ENCODE results near the gene GLP2R.
"Not testable (repeated sequence)": the region's sequence is repeated elsewhere in the genome, so short reads cannot be mapped to it uniquely, and the experiment has no call there.

Gene GLP2R, protein sequence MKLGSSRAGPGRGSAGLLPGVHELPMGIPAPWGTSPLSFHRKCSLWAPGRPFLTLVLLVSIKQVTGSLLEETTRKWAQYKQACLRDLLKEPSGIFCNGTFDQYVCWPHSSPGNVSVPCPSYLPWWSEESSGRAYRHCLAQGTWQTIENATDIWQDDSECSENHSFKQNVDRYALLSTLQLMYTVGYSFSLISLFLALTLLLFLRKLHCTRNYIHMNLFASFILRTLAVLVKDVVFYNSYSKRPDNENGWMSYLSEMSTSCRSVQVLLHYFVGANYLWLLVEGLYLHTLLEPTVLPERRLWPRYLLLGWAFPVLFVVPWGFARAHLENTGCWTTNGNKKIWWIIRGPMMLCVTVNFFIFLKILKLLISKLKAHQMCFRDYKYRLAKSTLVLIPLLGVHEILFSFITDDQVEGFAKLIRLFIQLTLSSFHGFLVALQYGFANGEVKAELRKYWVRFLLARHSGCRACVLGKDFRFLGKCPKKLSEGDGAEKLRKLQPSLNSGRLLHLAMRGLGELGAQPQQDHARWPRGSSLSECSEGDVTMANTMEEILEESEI

DNA sequence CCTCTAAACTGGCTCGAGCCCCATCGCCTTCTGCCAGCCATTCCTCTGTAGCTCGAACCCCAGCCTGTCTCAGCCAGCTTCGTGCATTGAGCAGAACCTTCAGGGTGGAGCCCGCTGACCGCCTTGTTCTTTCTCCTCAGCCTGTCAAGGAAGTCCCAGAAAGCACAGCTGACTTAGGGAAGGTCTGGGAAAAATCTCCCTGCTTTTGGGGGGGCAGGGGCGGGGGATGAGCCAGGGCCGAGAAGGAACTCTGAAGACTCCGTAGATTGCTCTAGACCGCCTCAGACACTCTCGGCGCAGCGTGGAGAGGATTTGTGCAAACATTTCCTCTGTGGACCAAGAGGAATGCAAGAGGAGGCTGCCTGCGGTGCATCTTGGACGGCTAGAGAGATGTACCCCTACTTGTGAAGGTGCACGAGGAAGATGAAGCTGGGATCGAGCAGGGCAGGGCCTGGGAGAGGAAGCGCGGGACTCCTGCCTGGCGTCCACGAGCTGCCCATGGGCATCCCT, at the start of gene GLP2R:
Gene GLP2R, plus strand, starts transcription at position 284 of the 510 bp plus-strand sequence. Its CDS starts 140 bp downstream, at position 424.
- DNase-seq: no peak

DNA sequence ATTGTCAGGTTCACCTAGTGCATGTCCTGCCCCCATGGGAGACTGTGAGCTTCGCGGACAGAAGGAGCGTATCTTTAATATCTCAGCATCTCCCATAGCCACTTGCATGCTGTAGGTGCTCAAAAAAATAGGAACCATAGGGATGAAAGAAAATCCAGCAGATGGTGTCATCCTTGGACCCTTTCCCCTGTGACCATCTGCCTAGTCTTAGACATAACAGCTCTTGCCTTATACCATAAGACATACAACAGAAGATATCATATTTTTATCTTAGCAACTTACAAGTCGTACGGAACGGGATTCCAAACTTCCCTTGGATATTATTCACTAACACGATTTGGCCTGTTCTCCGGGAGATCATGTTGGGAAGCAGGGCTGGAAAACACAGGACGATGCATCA, 48.8 kb upstream of the GLP2R start:
- DNase-seq: no peak

DNA sequence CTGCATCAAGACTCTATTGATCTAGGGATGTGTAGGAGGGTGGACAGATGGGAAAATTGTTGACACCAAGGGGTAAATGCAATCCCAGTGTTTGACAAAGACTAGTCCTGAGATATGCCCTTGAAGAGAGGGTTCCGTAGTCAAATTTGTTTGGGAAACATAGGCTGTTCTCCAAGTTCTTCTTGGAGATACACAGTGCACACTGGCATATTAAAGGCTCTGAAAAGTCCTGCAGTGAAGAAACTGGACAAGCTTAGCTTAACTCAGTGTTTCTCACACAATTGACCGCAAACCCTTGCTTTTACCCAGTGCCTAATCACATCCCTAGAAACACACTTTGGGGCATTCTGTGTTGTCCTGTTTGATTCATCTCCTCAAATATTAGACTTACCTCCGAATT, 45.2 kb upstream of the GLP2R start:
- DNase-seq: no peak

DNA sequence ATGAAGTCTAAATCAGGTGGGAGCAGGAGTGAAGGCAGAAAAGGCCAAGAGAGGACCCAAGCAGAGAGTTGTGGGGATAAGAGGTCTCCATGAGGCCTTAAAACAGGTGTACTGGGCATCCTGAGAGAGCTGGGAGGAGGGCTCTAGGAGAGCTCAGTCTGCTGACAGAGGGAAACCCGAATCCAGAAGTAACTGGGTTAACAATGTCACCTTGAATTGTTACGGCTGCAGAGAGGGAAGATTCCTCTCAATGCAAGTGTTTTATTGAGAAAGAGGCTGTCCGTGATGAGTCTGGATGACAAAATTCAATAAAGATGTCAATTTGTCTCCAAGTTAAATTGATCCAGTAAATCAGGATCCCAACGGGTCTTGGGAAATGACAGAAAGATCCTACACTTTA, 42.7 kb upstream of the GLP2R start:
- DNase-seq: no peak

DNA sequence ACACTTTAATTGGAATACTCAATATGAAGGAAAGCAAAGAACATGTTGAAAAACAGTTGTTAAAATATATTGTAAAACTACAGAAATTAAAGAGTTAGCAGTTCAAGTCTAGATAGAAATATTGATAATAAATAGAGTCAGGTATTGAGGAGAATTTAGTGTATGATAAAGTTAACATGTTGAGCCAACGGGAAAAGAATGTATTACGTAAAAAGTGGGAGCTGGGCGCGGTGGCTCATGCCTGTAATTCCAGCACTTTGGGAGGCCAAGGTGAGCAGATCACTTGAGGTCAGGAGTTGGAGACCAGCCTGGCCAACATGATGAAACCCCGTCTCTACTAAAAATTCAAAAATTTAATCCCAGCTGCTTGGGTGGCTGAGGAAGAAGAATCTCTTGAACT, 42.3 kb upstream of the GLP2R start:
- DNase-seq: not testable (repeated sequence)

DNA sequence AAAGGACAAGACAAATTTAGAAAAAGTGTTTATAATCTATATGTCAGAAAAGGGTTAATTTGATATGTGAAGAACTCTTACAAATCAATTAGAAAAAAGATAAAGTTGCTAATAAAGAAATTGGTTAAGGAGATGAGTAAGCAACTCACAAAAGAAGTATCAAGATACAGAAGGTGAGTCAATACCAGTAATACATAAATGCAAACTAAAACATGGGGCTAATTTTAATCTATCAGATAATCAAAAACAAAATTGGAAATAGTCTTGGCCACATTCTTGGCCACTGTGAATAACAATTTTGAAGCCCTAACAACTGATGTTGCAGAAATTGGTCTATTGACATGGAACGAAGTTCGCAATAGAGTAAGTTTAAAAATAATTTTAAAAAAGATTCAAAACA, 41.2 kb upstream of the GLP2R start:
- no peak for DNase-seq

DNA sequence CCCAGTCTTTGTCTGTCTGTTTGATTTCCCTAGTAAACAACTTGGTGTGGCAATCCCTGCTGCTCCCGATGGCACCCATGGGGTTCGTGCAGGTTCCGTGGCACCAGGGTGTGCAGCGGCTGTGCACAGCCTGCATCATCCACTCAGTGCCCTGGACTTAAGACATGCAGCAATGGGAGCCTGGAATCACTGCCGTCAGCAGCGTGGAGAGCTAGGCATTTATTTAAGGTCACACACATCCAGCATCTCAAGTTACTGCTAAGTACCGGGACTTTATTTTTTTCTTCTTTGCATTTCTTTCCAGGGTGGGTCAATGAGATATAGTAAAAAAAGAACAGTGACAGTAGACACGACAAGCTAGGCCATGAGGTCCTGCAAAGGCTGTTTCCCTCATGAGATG, 37.1 kb upstream of the GLP2R start:
- no peak for DNase-seq

DNA sequence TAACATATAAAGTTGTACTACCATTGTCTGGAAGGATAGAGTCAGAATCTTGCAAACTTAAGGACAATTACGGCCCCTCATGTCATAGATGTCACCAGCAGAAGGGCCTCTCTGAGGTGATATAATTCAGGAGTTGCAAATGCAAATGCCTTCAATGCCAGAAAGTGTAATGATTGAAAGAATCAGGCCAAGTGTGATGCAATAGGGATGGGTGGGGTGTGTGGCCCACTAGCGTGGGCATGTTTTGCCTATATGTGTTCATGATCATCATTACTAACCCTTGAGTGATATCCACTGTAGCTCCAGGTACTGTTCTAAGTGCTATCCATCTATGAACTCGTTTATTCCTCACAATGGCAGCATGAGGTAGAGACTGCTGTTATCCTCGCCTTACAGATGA, 35.4 kb upstream of the GLP2R start:
- no peak for DNase-seq

DNA sequence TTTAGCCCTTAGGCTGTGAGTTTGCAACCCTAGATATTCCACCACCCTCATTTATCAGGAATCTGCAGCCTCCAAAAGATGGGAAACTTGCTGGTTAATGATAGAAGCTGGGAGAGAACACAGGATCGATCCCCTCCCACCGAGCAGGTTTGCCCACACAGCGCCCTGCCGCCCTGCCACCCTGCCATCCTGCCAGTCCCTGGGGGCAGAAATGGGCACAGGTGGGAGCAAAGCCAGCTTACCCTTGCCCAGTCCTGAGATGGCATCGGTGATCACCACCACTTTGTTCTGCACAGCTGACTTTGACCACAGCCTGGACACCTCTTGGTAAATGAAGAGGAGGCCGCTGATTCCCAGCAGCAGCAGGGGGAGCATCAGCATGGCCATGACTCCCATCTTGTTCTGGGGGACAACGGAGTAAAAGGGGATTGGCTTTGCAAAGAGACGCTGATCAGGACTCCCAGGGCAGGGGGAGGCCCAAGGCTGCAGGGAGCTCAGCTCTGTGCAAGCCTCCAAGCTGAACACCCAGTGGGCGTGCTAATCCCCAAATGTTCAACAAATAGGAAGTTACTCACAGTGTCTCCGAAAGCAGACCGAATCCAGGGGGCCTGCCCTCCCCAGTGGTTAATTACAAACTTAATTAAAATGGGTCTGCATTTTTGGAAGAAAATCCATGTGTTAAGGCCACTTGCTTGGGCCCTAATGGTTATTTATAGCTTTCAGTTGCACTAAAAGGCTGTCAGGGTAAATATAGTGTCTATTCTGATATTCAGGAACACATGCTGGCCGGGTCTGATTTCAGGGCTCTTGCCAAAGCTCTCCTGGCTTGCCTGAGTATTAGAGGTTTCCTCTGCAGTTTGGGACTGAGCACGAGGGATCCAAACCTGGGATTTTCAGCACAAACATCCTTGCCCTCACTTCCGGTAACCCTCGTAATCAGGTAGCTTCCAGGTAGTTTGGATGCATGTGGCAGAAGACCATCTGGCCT, 34.5 kb upstream of the GLP2R start, which contains the start of gene DHRS7C:
Gene DHRS7C, minus strand, starts transcription at position 704 of the 988 bp plus-strand sequence. Its CDS starts 308 bp downstream, at position 396.
- DNase-seq: no peak

DNA sequence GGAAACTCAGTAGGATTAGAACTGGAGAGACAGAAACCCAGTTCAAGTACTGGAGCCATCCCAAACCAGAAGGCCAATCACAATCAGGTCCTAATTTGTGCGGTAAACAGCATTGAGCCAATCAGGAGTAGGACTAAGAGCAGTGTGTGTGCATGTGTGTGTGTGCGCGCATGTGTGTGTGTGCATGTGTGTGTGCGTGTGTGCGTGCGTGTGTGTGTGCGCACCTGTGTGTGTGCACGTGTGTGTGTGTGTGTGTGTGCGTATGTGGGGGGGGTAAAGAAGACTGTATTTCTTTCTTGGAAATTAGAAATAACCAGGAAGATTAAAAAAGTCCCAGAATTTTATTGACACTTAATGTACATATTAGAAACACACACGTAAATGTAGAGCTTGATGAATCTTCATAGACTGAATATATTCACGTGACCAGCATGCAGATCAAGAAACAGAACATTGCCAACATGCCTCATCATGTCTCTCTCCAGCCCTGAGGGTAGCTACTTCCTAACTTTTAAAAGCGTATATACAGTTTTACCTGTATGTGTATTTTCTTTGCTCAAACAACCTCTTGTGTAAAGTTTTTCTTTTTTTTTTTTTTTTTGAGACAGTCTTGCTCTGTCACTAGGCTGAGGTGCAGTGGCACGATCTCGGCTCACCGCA, 33.4 kb upstream of the GLP2R start:
- DNase-seq: no peak

DNA sequence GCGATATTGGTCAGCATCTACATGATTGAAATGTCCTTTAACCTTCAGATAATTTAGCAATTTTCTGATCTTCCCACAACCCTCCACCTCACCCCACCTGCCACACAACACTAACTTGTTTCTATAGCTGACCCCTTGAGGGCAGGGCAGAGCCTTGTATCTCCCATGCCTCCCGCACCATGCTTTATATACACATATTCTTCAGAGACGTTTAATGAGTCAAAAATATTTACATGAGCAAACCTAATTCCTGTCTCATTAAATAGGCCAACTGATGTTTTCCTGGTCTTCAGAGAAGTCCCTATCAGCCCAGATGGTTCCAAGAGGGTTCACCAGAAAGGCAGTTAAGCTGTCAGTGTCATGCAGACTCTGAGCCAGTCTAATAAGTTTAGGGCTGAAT, 27.7 kb upstream of the GLP2R start:
- DNase-seq: no peak

DNA sequence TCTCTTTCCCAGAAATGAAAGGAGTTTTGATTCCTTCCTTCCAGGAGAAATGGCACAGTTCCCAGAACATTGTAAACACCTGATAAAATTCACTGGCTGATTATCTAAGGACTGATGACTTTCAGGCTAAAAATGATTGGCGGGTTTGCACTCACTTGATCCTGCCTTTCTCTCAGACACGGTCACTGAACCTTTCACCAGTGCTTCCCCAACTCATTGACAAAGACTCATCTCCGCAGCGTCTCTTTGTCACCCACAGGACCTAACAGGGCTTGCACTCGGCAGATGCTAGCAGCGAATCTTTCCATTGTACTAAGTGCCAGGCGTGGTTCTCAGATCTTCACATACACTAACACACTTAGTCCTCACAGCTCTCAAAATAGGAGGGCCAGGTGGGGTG, 27.0 kb upstream of the GLP2R start:
- DNase-seq: no peak

DNA sequence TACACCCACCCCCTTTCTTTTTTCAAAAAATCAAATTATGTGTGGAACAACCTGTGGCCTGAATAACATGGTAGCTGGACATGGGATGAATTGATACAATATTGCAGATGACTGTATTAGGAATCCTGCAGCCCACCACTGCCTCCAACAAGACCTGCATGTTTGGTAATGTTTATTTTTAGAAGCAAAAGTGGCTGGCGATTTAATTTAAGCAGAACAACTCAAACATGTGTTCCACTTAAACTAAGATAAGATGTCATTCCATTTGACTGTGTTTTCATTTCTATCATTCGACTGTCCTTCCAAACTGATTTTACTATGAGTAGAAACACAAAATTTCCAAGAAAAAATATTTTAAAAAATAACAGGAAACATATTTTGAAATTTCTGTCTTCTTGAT, 24.2 kb upstream of the GLP2R start:
- no peak for DNase-seq

DNA sequence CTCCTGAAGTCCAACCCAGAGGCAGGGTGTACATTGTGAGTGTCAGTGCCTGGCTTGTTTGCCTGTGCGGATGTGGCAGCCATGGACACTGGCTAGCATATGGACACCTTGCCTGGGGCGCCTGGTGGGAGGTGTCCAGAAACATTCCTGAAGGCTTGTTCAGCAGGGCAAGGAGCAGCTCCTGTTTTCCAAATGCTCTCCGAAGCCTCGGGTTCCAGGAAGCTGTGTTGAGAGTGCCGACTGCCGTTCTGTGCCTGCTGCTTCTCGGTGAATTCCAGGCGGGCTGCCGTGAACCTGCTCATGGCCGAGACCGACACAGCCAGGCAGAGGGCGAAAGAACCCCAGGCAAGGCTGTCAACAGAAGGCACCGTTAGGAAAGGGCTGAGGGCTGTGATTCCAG, 23.4 kb upstream of the GLP2R start:
- no peak for DNase-seq

DNA sequence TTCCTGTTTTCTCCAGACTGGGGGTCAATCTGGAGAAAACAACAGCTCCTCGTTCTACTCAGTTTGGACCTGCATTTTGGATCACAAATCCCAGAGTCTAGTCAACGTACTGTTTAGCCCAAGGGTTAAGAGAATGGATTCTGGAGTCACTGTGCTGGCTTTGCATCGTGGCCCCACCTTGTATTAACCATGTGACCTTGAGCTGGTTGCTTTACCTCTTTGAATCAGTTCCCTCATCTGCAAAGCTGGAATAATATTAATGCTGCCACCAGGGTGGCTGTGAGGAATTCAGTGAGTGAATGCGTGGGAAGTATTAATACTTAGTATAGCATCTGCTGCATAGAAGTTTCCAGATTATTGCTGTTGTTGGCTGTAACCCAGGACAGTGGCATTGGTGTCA, 23.0 kb upstream of the GLP2R start:
- no peak for DNase-seq

DNA sequence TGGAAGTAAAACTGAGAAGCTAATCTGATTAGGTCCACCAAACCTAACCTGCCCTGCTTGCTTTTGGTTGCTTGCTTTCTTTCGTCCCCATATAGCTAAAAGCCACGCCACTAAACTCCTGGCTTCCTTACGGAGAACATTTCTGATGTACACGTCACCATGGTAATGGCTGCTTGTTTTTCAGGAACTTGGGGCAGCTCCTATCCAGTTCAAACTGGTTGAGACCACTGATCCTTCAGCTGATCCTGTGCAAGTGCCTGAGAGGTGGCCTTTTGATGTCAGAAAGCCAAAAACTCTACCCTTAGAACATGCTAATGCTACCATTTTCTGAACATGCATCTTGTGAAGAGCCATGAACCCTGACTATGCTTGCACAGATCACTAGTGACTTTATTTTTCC, 20.0 kb upstream of the GLP2R start:
- no peak for DNase-seq

DNA sequence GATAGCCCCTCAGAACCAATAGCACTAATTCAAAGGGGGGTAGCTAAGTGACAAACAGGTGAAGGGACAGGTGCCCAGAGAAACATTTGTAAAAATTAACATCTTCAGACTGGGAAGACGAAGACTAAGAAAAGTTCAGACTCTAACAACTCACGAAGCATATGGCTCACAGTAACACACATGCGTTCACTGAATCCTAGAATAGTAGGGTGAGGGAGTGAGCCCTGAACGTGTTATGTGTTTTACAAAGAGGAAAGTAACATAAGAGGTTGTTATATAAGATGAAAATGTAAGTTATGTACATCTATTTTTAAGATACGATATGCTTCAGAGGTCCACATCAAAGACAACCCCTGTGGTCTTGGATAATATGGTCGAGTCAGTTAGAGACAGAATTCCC, 19.0 kb upstream of the GLP2R start:
- DNase-seq: no peak

DNA sequence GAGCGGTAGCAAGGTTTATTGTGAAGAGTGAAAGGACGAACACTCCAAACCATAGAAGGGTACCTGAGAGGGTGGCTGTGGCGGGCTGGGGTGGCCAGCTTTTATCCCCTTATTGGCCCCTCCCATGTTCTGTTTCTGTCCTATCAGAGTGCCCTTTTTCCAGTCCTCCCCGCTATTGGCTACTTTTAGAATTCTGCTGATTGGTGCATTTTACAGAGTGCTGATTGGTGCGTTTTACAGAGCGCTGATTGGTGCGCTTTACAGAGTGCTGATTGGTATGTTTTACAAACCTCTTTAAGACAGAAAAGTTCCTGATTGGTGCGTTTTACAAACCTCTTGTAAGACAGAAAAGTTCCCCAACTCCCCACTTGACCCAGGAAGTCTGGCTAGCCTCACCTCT, 16.3 kb upstream of the GLP2R start:
- no peak for DNase-seq

DNA sequence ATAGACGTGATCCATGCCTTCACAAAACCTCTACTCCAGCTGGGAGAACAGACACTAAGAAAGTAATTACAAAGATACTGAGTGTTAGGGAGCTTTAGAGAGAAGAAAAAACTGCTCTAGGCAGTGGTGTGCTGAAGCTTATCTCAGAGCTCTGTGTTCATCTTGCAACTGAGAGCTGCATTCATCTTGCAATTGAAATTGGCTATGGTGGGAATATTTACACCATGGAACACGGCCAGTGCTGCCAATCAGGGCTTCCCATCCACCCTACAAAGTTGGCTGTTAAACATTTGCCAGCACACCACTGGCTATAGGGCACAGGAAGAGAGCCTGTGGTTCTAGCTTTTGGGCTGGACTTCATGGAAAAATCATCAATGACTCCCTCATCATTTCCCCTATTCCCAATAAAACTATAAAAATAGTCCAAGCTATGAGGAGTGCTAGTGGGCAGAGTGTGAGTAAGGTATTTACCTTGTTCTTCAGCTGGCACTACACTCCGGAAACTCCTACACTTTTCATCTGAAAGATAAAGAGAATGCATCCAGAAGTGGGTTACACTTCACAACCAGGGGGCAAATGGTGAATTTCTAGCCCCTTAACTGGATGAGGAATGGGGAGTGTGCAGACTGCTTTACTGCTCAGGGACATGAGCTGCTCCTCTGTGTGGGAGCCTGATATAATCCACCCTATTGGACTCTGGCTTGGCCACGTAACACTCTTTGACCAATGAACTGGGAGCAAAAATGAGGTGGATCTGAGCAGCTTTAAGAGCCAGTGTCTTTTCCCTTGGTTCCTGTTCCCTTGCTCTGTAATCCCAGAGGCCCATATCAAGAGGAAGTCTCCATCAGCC, 15.4 kb upstream of the GLP2R start:
- no peak for DNase-seq

DNA sequence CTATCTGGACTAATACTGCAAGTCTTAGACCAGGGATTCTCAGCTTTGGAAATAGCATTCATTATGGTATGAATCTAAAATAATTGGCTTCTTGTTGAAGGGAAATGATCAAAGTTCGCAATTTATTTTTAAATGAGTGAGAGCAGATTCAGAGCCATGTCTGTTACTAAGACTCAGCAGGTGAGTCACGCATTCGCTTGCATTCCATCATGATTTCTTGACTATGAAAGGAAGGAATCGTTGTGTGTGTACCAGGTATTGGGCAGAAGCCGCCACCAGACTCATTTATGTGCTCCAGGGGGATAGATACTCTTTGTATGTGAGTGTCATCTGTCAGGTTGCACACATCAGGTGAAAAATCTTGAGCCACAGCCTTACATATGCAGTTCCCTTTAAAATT, 14.6 kb upstream of the GLP2R start:
- no peak for DNase-seq

DNA sequence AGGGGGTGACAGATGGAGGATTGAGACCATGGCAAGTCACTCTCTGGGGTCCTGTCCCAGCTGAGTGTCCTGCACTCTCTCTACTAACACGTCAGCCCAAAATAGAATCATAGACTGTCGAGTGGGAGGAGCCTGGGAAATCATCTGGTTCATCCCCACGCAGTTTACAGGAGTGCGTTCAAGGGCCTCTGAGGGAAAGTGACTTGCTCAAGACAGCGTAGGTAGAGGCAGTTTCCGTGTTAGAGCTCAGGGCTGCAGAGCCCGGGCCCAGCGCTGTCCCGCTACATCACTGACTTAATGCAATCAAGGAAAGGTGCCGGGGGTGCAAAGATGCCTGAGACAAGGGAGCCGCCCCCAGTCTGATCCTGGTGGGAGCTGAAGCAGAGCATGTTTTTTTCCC, 14.2 kb upstream of the GLP2R start:
- DNase-seq: no peak

DNA sequence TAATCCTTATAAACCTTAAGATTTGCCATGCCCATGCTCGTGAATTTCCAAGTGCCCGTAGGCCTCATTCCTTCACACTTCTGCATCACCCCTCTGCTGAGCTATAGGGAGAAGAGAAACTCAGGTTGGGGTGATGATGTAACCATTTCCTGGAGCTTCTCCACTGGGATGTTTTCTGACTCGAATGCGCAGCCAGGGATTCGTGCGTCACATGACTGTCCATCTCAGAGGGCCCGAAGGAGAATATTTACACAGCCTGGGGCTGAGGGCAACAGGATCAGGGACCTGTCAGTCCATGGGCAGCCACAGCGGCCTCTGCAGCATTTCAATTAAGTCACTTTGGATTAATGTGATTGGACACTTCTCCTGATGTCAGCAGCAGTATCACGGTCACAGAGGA, 12.6 kb upstream of the GLP2R start:
- no peak for DNase-seq

Measured in COR-L47 (cell line).